KMS-11 (cell line): ENCODE data around the gene OLIG3.

ENCODE experiments used
- H2AFZ ChIP-seq: fragments of 200-600 bp; sonication (generic); 2 replicates; pipeline ENCODE4 v1.6.1; 2016; ENCODE audit warnings: antibody characterized with exemption, mixed run types, low read depth
- H3K27ac ChIP-seq: fragments of 200-600 bp; sonication (generic); 2 replicates; pipeline ENCODE4 v1.6.1; 2016; ENCODE audit warnings: mild to moderate bottlenecking, mixed run types
- H3K27me3 ChIP-seq: fragments of 200-600 bp; sonication (generic); 2 replicates; pipeline ENCODE4 v1.6.1; 2017; ENCODE audit warnings: mild to moderate bottlenecking, low read depth, mixed run types, moderate library complexity; ENCODE audit not compliant: insufficient read depth
- H3K36me3 ChIP-seq: fragments of 200-600 bp; sonication (generic); 2 replicates; pipeline ENCODE4 v1.6.1; 2017; ENCODE audit warnings: mild to moderate bottlenecking, mixed run types; ENCODE audit not compliant: insufficient read depth
- H3K4me1 ChIP-seq: fragments of 200-600 bp; sonication (generic); 2 replicates; pipeline ENCODE4 v1.6.1; 2016; ENCODE audit warnings: mild to moderate bottlenecking, low read depth, mixed run types; ENCODE audit not compliant: poor library complexity, severe bottlenecking
- H3K4me2 ChIP-seq: fragments of 200-600 bp; sonication (generic); 2 replicates; pipeline ENCODE4 v1.7.0; 2016; ENCODE audit warnings: mild to moderate bottlenecking, mixed run types
- H3K4me3 ChIP-seq: fragments of 200-600 bp; sonication (generic); IDR thresholded peaks from 2 replicates; pipeline ENCODE4 v1.6.1; 2017; ENCODE audit warnings: low read depth, low read length, mixed read lengths; ENCODE audit not compliant: insufficient read depth
- H3K79me2 ChIP-seq: fragments of 200-600 bp; sonication (generic); 2 replicates; pipeline ENCODE4 v1.6.1; 2016; ENCODE audit warnings: low read depth, mixed run types; ENCODE audit not compliant: insufficient read depth
- H3K9ac ChIP-seq: fragments of 200-600 bp; sonication (generic); 2 replicates; pipeline ENCODE4 v1.6.1; 2016; ENCODE audit warnings: mild to moderate bottlenecking, mixed run types
- H4K20me1 ChIP-seq: fragments of 200-600 bp; sonication (generic); 2 replicates; pipeline ENCODE4 v1.6.1; 2016; ENCODE audit warnings: mild to moderate bottlenecking, mixed run types; ENCODE audit not compliant: insufficient read depth
- CTCF ChIP-seq: fragments of 200-600 bp; sonication (generic); conservative IDR thresholded peaks from 2 replicates; pipeline ENCODE4 v1.6.1; 2017; ENCODE audit warnings: low read depth, mild to moderate bottlenecking, antibody characterized with exemption, low read length, moderate library complexity, mixed read lengths

The OLIG3 gene

GRCh38 chr6:137514418-137514817 is 20.2 kb upstream of the OLIG3 start:
- Histone ChIP-seq H3K27ac (no peak overlapping the region), H3K4me1 (no peaks in the 10 kb centered on the region), H3K9ac (no peak overlapping the region), H3K79me2 (no peaks in the 10 kb centered on the region), H3K36me3 (no peaks in the 10 kb centered on the region), H3K27me3 (no peaks in the 10 kb centered on the region), H4K20me1 (no peaks in the 10 kb centered on the region), H3K4me2 (no peak overlapping the region), H3K4me3 (no peak overlapping the region), H2AFZ (no peak overlapping the region)
- no peak for TF ChIP-seq CTCF

GRCh38 chr6:137512757-137513605 is 18.8 kb upstream of the OLIG3 start:
- no peak overlapping the region for H3K4me2 ChIP-seq
- H3K27me3 ChIP-seq: no peaks in the 10 kb centered on the region
- H3K36me3 ChIP-seq: no peaks in the 10 kb centered on the region

GRCh38 chr6:137510923-137511322 is 16.7 kb upstream of the OLIG3 start:
- TF ChIP-seq CTCF: no peak
- Histone ChIP-seq H3K4me2 (no peak overlapping the region), H3K79me2 (no peaks in the 10 kb centered on the region), H3K36me3 (no peaks in the 10 kb centered on the region), H3K27me3 (no peaks in the 10 kb centered on the region), H3K4me3 (no peak overlapping the region), H3K9ac (no peak overlapping the region), H2AFZ (no peak overlapping the region), H3K27ac (no peak overlapping the region), H3K4me1 (no peaks in the 10 kb centered on the region), H4K20me1 (no peaks in the 10 kb centered on the region)

More at GRCh38 chr6:137512757-137513605, 18.8 kb upstream of the OLIG3 start:
- Histone ChIP-seq H4K20me1 (no peaks in the 10 kb centered on the region), H2AFZ (no peak overlapping the region), H3K79me2 (no peaks in the 10 kb centered on the region), H3K9ac (no peak overlapping the region), H3K4me3 (no peak overlapping the region), H3K4me1 (no peaks in the 10 kb centered on the region), H3K27ac (no peak overlapping the region)
- no peak for TF ChIP-seq CTCF

GRCh38 chr6:137498481-137499190 is 4.4 kb upstream of the OLIG3 start:
- no peak overlapping the region for H3K4me2 ChIP-seq

More at GRCh38 chr6:137498481-137499190, 4.4 kb upstream of the OLIG3 start:
- no peak for TF ChIP-seq CTCF
- no peaks in the 10 kb centered on the region for H4K20me1 ChIP-seq
- H3K4me3 ChIP-seq: no peak overlapping the region
- no peak overlapping the region for H3K27ac ChIP-seq
- H3K36me3 ChIP-seq: no peaks in the 10 kb centered on the region
- no peaks in the 10 kb centered on the region for H3K27me3 ChIP-seq
- no peaks in the 10 kb centered on the region for H3K4me1 ChIP-seq
- no peaks in the 10 kb centered on the region for H3K79me2 ChIP-seq
- no peak overlapping the region for H3K9ac ChIP-seq
- H2AFZ ChIP-seq: no peak overlapping the region
